Astrocyte of the cerebellum (primary cell): ENCODE data around the gene SETBP1.

Experiments
- DNase-seq: peaks from one replicate; pipeline ENCODE4 v3.0.0-alpha.2; 2011; ENCODE audit warnings: low read depth
- H3K4me3 ChIP-seq: 2 replicates; pipeline ENCODE4 v1.5.1; 2011; ENCODE audit warnings: mild to moderate bottlenecking, low read depth, low read length, moderate library complexity
- CTCF ChIP-seq: IDR thresholded peaks from 2 replicates; pipeline ENCODE4 v1.5.1; 2012; ENCODE audit warnings: low read length, low read depth, moderate library complexity, mild to moderate bottlenecking; ENCODE audit errors: missing control alignments
- in situ Hi-C: cut with HindIII; loops from 2 replicates; pipeline ENCODE4 v1.10.0; 2017; ENCODE audit warnings: low sequenced_read_pairs

Gene SETBP1

GRCh38 chr18:44673256-44673880 lies 7.3 kb upstream of the SETBP1 start:
- no peak for TF ChIP-seq CTCF
- H3K4me3 ChIP-seq = no peak overlapping the region
- in situ Hi-C loops = no loop called here
- DNase-seq = no peak

- TF ChIP-seq CTCF = no peak
- in situ Hi-C loops = no loop called here
- no peak overlapping the region for H3K4me3 ChIP-seq
- DNase-seq = no peak
Observed at GRCh38 chr18:44677933-44678332, 2.8 kb upstream of the SETBP1 start.

GRCh38 chr18:44678725-44679055 lies 2.0 kb upstream of the SETBP1 start:
- DNase-seq = no peak
- no peak for TF ChIP-seq CTCF
- in situ Hi-C loops = no loop called here
- peak overlapping the region; percentile 60 for H3K4me3 ChIP-seq

- peak; percentile 71 for DNase-seq
- H3K4me3 ChIP-seq = peak overlapping the region; percentile 60
- in situ Hi-C loops = no loop called here
- peak; percentile 67 for TF ChIP-seq CTCF
Observed at GRCh38 chr18:44679056-44679913, 1.4 kb upstream of the SETBP1 start.

- H3K4me3 ChIP-seq = peak overlapping the region; percentile 60
- no peak for DNase-seq
- in situ Hi-C loops = loop anchor here (5.0 kb wide), 1 partner anchor 97 kb away; no protein-coding TSS in a partner anchor
- no peak for TF ChIP-seq CTCF
Observed at GRCh38 chr18:44679914-44680272, 795 bp upstream of the SETBP1 start.

GRCh38 chr18:44681076-44681970 lies 635 bp downstream of the SETBP1 start:
- in situ Hi-C loops = loop anchor here (5.0 kb wide), 1 partner anchor 96 kb away; no protein-coding TSS in a partner anchor
- peak overlapping the region; percentile 60 for H3K4me3 ChIP-seq
- peak; percentile 2 for TF ChIP-seq CTCF
- DNase-seq = no peak
